Measurements from ENCODE around the gene NHS.

NHS gene

GRCh38 chrX:17679820-17680219 is 304.8 kb downstream of the NHS start:
- no peak overlapping the region for H3K4me3 ChIP-seq (ENCODE audit: low read length)
- no peaks in the 10 kb centered on the region for H3K36me3 ChIP-seq (ENCODE audit: control insufficient read depth, insufficient read depth, low read length)
- H3K9ac ChIP-seq (ENCODE audit: low read length) = no peak overlapping the region
- no peaks in the 10 kb centered on the region for H3K27me3 ChIP-seq (ENCODE audit: control insufficient read depth, insufficient read depth, low read length)
- H3K9me3 ChIP-seq (ENCODE audit: control insufficient read depth, low read length) = no peaks in the 10 kb centered on the region
- H3K4me1 ChIP-seq (ENCODE audit: control insufficient read depth, insufficient read depth, low read length) = peaks cover 4% of the 10 kb centered on the region

- no peaks in the 10 kb centered on the region for H3K36me3 ChIP-seq (ENCODE audit: control insufficient read depth, insufficient read depth, low read length)
- no peak overlapping the region for H3K4me3 ChIP-seq (ENCODE audit: low read length)
- no peaks in the 10 kb centered on the region for H3K27me3 ChIP-seq (ENCODE audit: control insufficient read depth, insufficient read depth, low read length)
- H3K9ac ChIP-seq (ENCODE audit: low read length) = no peak overlapping the region
- peaks cover 4% of the 10 kb centered on the region for H3K4me1 ChIP-seq (ENCODE audit: control insufficient read depth, insufficient read depth, low read length)
- H3K9me3 ChIP-seq (ENCODE audit: control insufficient read depth, low read length) = no peaks in the 10 kb centered on the region
Measured at GRCh38 chrX:17680732-17681413, 305.9 kb downstream of the NHS start.

DNA sequence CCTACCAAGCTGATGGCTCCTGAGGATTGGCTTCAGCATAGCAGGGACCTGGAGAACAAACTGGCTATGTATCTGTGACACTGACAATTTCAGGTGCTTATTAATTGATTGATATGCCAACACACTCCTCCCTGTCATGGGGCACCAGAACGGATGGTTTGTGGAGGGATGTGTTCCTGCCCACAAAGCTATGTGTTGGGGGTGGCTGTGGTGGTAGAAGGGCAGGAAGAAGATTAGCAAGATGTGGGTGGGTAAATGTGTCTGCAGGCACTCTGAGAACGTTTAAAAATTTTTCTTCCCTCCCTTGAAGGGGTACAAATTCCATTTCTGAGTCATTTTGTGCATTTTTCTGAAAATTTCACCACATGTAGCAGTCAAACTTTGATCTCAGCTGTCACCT is 307.3 kb downstream of the NHS start:
- no peak overlapping the region for H3K9ac ChIP-seq (ENCODE audit: low read length)
- no peaks in the 10 kb centered on the region for H3K36me3 ChIP-seq (ENCODE audit: control insufficient read depth, insufficient read depth, low read length)
- H3K4me1 ChIP-seq (ENCODE audit: control insufficient read depth, insufficient read depth, low read length) = peaks cover 4% of the 10 kb centered on the region
- no peak overlapping the region for H3K4me3 ChIP-seq (ENCODE audit: low read length)
- no peaks in the 10 kb centered on the region for H3K27me3 ChIP-seq (ENCODE audit: control insufficient read depth, insufficient read depth, low read length)
- no peaks in the 10 kb centered on the region for H3K9me3 ChIP-seq (ENCODE audit: control insufficient read depth, low read length)

DNA sequence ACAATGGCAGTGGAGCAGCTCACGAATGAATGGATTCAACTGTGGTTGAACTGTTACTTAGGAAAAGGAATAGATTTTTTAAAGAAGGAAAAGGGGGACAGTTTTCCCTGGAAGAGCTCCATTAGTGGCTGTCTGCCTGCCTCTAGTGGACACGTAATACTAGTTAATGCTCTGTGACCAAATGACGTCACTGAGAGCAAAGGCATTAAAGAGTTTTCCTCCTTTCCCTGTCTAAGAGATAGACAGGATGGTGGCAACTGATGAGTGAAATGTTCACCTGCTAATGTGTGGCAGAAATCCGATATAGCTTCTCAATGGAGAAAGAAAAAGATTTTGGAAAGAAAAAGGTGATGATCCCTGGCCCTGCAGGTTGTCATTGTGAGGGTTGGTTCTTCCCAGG is 310.0 kb downstream of the NHS start:
- no peaks in the 10 kb centered on the region for H3K27me3 ChIP-seq (ENCODE audit: control insufficient read depth, insufficient read depth, low read length)
- H3K4me3 ChIP-seq (ENCODE audit: low read length) = no peak overlapping the region
- no peak overlapping the region for H3K9ac ChIP-seq (ENCODE audit: low read length)
- H3K4me1 ChIP-seq (ENCODE audit: control insufficient read depth, insufficient read depth, low read length) = no peaks in the 10 kb centered on the region
- no peaks in the 10 kb centered on the region for H3K9me3 ChIP-seq (ENCODE audit: control insufficient read depth, low read length)
- no peaks in the 10 kb centered on the region for H3K36me3 ChIP-seq (ENCODE audit: control insufficient read depth, insufficient read depth, low read length)

DNA sequence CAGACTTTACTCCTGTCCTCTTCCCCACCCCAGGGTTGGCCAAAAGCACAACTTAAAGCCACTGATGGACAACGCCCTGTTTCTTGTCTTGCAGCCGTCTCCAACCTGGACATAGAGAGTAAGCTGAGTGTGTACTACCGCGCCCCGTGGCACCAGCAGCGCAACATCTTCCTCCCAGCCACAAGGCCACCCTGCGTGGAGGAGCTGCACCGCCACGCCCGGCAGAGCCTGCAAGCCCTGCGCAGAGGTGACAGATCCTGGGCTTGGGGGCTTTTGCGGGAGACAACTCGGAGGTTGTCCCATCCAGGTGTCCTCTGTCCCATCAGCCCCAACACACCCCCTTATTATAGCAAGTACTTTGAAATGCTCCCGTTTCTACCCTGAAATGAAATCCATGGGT is 312.6 kb downstream of the NHS start:
- no peak overlapping the region for H3K4me3 ChIP-seq (ENCODE audit: low read length)
- H3K4me1 ChIP-seq (ENCODE audit: control insufficient read depth, insufficient read depth, low read length) = no peaks in the 10 kb centered on the region
- H3K9me3 ChIP-seq (ENCODE audit: control insufficient read depth, low read length) = no peaks in the 10 kb centered on the region
- no peaks in the 10 kb centered on the region for H3K27me3 ChIP-seq (ENCODE audit: control insufficient read depth, insufficient read depth, low read length)
- no peaks in the 10 kb centered on the region for H3K36me3 ChIP-seq (ENCODE audit: control insufficient read depth, insufficient read depth, low read length)
- H3K9ac ChIP-seq (ENCODE audit: low read length) = no peak overlapping the region

GRCh38 chrX:17689971-17690409 is 315.0 kb downstream of the NHS start:
- Histone ChIP-seq H3K4me1 (ENCODE audit: control insufficient read depth, insufficient read depth, low read length) (no peaks in the 10 kb centered on the region), H3K9me3 (ENCODE audit: control insufficient read depth, low read length) (no peaks in the 10 kb centered on the region), H3K36me3 (ENCODE audit: control insufficient read depth, insufficient read depth, low read length) (no peaks in the 10 kb centered on the region), H3K27me3 (ENCODE audit: control insufficient read depth, insufficient read depth, low read length) (no peaks in the 10 kb centered on the region), H3K4me3 (ENCODE audit: low read length) (no peak overlapping the region), H3K9ac (ENCODE audit: low read length) (no peak overlapping the region)

DNA sequence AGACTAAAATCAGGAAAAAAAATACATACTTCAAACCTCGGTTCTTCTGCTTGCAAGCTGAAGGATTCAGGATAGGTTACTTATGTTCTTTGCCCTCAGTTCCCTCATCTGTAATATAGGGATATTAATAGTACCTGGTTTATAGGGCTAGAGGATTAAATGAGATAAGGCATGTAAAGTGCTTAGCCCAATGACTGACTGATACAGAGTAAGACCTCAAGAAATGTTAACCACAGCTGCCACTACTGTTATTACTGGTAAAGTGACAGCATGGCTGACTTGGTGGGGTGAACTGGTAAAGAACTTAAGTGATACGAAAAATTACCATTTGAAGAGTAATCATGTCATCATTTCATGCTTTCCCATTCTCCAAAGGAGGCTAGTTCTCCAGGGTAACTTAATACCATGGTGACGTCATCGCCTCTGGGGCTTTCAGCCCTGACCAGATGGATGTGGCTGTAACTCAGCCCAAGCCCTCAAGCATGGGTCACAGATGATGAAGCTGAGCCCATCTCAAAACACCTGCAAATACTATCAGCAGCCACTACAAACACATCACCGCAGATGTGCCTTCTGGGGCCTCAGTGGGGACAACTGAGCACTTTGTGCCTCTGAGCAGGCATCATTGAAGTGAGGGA is 317.8 kb downstream of the NHS start:
- Histone ChIP-seq H3K9ac (ENCODE audit: low read length) (no peak overlapping the region), H3K4me3 (ENCODE audit: low read length) (no peak overlapping the region), H3K27me3 (ENCODE audit: control insufficient read depth, insufficient read depth, low read length) (no peaks in the 10 kb centered on the region), H3K36me3 (ENCODE audit: control insufficient read depth, insufficient read depth, low read length) (no peaks in the 10 kb centered on the region), H3K4me1 (ENCODE audit: control insufficient read depth, insufficient read depth, low read length) (no peaks in the 10 kb centered on the region), H3K9me3 (ENCODE audit: control insufficient read depth, low read length) (no peaks in the 10 kb centered on the region)

DNA sequence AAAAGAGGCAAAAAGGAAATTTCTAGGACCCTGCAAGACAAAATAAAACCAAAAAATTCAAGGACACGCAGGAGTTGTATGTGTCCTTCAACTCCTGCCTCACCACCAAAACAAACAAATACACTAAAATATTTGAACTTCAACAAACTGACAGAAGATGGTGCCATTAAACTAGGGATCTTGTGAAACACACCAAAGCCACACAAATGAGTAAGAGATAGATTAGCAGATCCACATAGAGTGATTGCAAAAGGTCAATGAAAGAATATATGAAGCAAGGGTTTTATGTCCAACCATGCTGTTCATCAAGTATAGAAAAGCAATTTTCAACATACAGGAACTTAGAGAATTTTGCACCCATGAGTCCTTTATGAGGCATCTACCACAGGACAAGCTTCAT is 322.2 kb downstream of the NHS start:
- no peak overlapping the region for H3K4me3 ChIP-seq (ENCODE audit: low read length)
- H3K9ac ChIP-seq (ENCODE audit: low read length) = no peak overlapping the region
- no peaks in the 10 kb centered on the region for H3K4me1 ChIP-seq (ENCODE audit: control insufficient read depth, insufficient read depth, low read length)
- H3K27me3 ChIP-seq (ENCODE audit: control insufficient read depth, insufficient read depth, low read length) = no peaks in the 10 kb centered on the region
- no peaks in the 10 kb centered on the region for H3K9me3 ChIP-seq (ENCODE audit: control insufficient read depth, low read length)
- no peaks in the 10 kb centered on the region for H3K36me3 ChIP-seq (ENCODE audit: control insufficient read depth, insufficient read depth, low read length)

GRCh38 chrX:17700976-17701375 is 326.0 kb downstream of the NHS start:
- H3K4me3 ChIP-seq (ENCODE audit: low read length) = no peak overlapping the region
- H3K4me1 ChIP-seq (ENCODE audit: control insufficient read depth, insufficient read depth, low read length) = no peaks in the 10 kb centered on the region
- H3K9me3 ChIP-seq (ENCODE audit: control insufficient read depth, low read length) = no peaks in the 10 kb centered on the region
- H3K36me3 ChIP-seq (ENCODE audit: control insufficient read depth, insufficient read depth, low read length) = no peaks in the 10 kb centered on the region
- no peaks in the 10 kb centered on the region for H3K27me3 ChIP-seq (ENCODE audit: control insufficient read depth, insufficient read depth, low read length)
- H3K9ac ChIP-seq (ENCODE audit: low read length) = no peak overlapping the region

DNA sequence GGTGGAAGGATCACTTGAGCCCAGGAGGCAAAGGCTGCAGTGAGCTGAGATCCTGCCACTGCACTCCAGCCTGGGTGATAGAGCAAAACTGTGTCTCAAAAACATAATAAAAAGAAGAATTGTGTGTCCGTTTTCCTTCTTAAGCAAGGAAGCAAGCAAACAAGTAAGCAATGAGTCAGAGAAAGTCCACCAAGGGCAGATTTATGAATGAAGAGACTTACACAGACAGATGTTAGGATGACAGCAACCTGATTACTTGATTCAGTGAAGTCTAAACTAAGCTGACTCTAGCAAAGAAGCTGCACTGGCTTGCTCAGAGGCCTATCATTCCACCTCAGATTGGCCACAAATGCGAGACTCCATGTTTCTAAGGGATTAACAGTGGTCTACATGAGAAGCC is 328.2 kb downstream of the NHS start:
- Histone ChIP-seq H3K27me3 (ENCODE audit: control insufficient read depth, insufficient read depth, low read length) (no peaks in the 10 kb centered on the region), H3K9ac (ENCODE audit: low read length) (no peak overlapping the region), H3K4me1 (ENCODE audit: control insufficient read depth, insufficient read depth, low read length) (no peaks in the 10 kb centered on the region), H3K36me3 (ENCODE audit: control insufficient read depth, insufficient read depth, low read length) (no peaks in the 10 kb centered on the region), H3K9me3 (ENCODE audit: control insufficient read depth, low read length) (no peaks in the 10 kb centered on the region), H3K4me3 (ENCODE audit: low read length) (no peak overlapping the region)

DNA sequence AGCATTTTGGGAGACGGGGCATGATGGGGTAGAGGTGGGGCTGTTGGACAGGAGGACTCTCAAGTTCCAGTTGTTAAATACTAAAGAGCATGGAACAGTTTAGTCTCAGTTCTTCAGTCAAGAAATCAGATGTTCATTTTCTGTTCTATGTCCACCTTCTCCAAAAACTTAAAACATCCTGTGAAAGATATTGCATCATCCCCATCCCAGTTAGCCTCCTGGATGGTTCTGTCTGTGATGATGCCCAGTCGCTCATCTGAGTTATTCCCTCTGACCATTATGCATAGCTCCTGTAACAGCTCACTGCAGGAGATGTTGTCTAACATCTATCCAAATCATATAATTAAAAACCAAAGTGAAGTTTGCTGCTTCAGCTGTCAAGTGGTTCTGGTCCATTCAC is 330.2 kb downstream of the NHS start:
- Histone ChIP-seq H3K9me3 (ENCODE audit: control insufficient read depth, low read length) (no peaks in the 10 kb centered on the region), H3K36me3 (ENCODE audit: control insufficient read depth, insufficient read depth, low read length) (no peaks in the 10 kb centered on the region), H3K27me3 (ENCODE audit: control insufficient read depth, insufficient read depth, low read length) (no peaks in the 10 kb centered on the region), H3K4me1 (ENCODE audit: control insufficient read depth, insufficient read depth, low read length) (no peaks in the 10 kb centered on the region), H3K4me3 (ENCODE audit: low read length) (no peak overlapping the region), H3K9ac (ENCODE audit: low read length) (no peak overlapping the region)

DNA sequence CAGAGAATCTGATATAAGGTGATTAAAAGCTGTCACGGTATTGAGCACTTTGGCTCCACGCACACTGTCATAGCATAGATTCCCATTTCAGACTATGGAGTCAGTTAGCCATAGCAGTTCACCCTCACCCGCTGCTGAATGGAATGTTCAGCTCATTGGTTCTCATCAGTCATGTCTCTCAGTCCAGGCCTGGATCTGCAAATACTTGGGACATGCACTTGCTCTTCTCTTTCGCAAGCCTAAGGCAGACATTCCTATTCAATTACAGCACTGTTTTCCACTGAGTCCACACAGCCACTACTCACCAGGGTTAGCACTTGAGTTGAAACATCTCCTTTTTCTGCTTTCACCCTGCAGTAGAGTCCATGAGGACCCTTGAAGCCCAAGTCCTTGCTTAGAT is 331.7 kb downstream of the NHS start:
- H3K4me1 ChIP-seq (ENCODE audit: control insufficient read depth, insufficient read depth, low read length) = no peaks in the 10 kb centered on the region
- no peaks in the 10 kb centered on the region for H3K27me3 ChIP-seq (ENCODE audit: control insufficient read depth, insufficient read depth, low read length)
- no peak overlapping the region for H3K4me3 ChIP-seq (ENCODE audit: low read length)
- no peaks in the 10 kb centered on the region for H3K9me3 ChIP-seq (ENCODE audit: control insufficient read depth, low read length)
- H3K36me3 ChIP-seq (ENCODE audit: control insufficient read depth, insufficient read depth, low read length) = no peaks in the 10 kb centered on the region
- no peak overlapping the region for H3K9ac ChIP-seq (ENCODE audit: low read length)
